ENCODE results near the gene UBQLN4. TPM values are rescaled to one million over a fixed set of nuclear protein-coding genes. Genes with fewer than 3 reads are reported as not detected.

UBQLN4 gene
- total RNA-seq = 12.8 and 14.7 TPM in 2 replicates

DNA sequence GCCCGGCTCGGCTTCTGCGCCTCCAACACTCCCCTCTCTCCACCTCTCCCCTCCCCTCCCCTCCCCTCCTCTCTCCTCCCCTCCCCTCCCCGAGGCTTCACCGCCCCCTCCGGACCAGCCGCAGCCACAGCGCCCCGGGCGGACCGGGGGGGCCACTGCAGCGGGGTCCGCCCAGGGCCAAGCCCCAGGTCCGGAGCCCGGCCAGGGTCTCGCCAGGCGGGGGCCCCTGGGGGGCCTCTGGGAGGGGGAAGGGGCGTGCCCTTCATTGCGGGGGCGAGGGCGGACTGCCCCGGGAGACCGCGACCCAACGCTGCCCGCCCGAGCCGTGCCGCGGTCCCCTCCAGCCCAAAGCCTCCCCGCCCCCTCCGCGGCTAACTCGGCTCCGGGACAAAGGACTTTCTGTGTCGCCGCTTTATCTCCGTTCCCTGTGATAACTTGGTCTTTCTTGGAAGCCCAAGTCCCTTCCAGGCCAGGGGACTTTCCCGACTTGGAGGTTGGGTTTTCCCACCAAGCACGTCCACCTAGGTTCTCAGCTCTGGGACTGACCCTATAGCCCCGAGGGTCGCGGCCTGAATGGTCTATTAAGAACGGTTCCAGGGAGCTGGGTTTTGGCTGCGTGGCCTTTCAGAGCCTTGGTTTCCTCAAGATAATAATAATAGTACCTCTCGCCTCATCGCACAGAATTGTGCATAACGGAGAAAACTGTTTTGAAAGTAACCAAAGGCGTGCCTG, at the start of gene UBQLN4:
UBQLN4 (minus strand) TSS at position 31 of the 732 bp plus-strand sequence. CDS start 97 bp downstream, outside the sequence.

DNA sequence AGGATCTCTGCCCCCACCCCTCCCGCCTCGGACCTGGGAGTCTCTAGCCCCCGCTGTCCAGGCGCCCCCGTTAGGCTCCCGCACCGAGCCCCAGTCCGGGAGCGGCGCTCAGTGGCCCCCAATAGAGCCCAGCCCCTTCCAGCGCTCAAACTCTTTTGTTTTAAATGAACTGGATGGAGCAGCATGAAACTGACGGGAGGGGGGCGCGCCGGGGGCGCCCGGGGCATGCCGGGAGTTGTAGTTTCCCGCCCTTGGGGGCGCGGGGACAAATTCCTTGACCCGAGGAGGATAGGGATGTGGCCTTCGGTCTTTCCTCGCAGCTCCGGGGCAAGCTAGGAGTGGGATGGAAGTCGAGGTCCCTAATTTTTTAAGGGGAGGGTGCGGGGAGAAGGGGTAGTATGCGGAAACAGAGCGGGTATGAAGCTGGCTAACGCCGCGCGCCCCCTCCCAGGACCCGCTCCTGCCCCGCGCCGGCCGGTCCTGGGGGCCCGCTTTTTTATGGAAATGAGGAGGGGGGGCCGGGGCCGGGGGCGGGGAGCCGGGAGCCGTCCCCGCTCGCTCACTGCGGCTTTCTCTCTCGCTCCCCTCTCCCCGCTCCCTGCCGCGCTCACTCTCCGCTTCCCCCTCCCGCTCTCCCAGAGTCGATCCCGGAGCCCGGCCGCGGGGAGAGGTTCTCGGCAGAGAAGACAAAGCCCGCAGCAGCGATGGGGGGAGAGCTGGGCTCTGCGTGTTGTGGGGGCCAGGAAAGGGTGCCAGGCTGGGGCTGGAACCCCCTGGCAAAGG, 28.9 kb upstream of the UBQLN4 start, which contains the start of gene MEX3A:
MEX3A (minus strand) TSS at position 157 of the 783 bp plus-strand sequence. CDS start 467 bp downstream, outside the sequence.

DNA sequence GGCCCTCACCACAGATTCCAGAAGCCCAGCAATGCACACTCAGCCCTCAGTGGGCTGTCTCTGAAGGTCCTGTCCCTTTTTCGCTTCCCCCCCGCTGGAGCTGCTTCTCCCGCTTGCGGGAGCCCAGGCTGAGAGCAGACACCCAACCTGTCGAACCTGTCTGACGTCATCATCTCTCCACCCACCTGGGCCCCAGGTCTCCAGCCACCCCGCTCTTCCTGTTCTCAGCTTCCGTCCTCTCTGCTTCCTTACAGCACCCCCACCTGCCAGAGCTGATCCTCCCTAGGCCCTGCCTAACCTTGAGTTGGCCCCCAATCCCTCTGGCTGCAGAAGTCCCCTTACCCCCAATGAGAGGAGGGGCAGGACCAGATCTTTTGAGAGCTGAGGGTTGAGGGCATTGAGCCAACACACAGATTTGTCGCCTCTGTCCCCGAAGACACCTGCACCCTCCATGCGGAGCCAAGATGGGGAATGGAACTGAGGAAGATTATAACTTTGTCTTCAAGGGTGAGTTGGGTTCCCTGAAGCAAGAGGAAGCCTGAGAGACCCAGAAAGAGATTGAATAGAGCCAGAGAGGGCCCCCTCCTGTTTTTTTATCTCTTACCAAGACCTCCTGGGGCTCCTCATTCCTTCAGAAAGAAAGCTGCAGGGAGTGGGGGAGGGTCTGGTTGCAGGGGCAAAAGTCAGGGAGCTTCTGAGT, 7.5 kb upstream of the UBQLN4 start, which contains the start of gene RAB25:
RAB25 (plus strand) TSS at position 224 of the 700 bp plus-strand sequence; CDS start at position 465, 241 bp downstream.

DNA sequence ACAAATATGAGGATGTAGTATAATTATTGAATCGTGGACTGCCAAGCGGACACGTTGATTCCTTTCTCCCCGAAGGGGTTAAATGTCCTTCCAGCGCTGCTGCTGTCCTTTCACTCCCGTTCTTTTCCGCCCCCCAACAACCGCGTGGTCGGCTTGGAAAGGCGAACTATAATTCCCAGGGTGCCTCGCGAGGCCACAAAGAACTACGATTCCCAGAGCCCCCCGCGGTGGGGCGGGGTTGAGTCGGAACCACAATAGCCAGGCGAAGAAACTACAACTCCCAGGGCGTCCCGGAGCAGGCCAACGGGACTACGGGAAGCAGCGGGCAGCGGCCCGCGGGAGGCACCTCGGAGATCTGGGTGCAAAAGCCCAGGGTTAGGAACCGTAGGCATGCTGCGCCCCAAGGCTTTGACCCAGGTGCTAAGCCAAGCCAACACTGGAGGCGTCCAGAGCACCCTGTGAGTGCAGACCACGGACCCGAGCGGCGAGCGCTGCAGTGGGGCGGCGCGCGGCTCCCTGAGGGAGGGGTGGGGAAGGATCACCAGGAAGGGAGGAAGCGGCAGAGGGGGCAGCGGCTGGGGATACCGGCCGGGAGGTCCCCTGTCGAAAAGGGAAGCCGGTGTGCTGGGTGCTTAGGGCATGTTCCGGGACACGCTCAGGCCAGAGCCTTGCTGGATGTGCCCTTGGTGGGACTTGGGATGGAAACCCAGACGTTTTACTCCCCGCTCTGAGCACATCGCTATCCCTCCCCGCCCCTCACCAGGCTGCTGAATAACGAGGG, 1.1 kb upstream of the UBQLN4 start, which contains the start of gene LAMTOR2:
LAMTOR2 (plus strand) TSS at position 283 of the 781 bp plus-strand sequence; CDS start at position 391, 108 bp downstream.

DNA sequence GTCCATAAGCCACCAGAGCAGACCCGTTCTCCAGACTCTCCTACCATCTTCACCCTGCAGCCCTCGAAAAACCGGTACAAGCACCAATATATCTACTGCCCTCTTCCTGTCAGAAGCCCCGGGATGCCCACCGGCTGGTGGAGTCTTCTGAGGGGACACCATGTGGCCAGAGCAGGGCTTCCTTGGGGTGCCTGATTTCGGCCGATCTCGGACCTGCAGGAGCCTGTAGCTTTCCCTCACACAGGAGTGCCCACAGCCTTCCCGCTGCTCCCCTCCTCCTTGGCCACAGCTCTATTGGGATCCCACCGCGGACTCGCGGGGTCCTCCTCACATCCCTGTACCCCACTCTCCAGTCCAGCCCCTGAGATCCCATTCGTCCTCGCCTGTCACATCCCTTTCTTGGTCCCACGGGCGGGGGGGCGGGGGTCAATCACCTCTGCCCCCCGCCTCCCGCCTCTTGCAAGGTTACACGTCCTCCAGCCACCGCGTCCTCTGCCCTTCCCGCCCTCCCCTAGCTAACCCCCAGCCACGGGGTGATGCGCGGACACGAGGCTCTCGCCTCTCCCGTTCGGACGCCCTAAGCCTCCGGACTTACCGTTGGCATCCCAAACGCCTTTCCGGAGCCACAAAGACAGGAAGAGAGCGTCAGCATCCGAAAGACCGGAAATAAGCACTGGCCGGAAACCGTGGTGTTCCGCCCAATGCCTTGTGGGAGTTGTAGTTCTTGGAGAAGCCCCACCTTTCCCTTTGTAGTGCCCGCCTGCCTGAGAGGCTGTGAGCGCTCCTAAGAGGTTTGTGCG, 33.1 kb downstream of the UBQLN4 start, which contains the start of gene SSR2:
SSR2 (minus strand) TSS at position 659 of the 800 bp plus-strand sequence. CDS start 784 bp downstream, outside the sequence.

Other genes starting within 250 kb of the UBQLN4 start
- 33.2 and 33.8 TPM in 2 replicates for gene GON4L, start 196.6 kb downstream of the UBQLN4 start, total RNA-seq
- 40.4 and 46.0 TPM in 2 replicates for gene SYT11, start 194.2 kb downstream of the UBQLN4 start, total RNA-seq
- gene RIT1, start 142.4 kb downstream of the UBQLN4 start, total RNA-seq = 40.2 and 53.9 TPM in 2 replicates
- 35.7 and 36.5 TPM in 2 replicates for gene KHDC4, start 119.4 kb downstream of the UBQLN4 start, total RNA-seq
- gene RXFP4, start 112.2 kb downstream of the UBQLN4 start, total RNA-seq = 0.11 and 0.12 TPM in 2 replicates
- 183 and 207 TPM in 2 replicates for gene ARHGEF2, start 75.3 kb downstream of the UBQLN4 start, total RNA-seq
- gene SSR2, start 32.8 kb downstream of the UBQLN4 start, total RNA-seq = 628 and 681 TPM in 2 replicates
- 35.0 and 40.1 TPM in 2 replicates for gene LAMTOR2, start 984 bp upstream of the UBQLN4 start, total RNA-seq
- gene RAB25, start 7.4 kb upstream of the UBQLN4 start, total RNA-seq = not detected in 2 replicates
- gene MEX3A, start 28.7 kb upstream of the UBQLN4 start, total RNA-seq = 0.89 and 1.7 TPM in 2 replicates
- gene LMNA, start 60.9 kb upstream of the UBQLN4 start, total RNA-seq = 1,149 and 1,765 TPM in 2 replicates
- gene SEMA4A, start 99.8 kb upstream of the UBQLN4 start, total RNA-seq = 0.66 and 1.2 TPM in 2 replicates
- gene SLC25A44, start 140.3 kb upstream of the UBQLN4 start, total RNA-seq = 7.6 and 11.2 TPM in 2 replicates
- gene PMF1, start 159.2 kb upstream of the UBQLN4 start, total RNA-seq = 28.9 and 45.6 TPM in 2 replicates
- gene BGLAP, start 188.4 kb upstream of the UBQLN4 start, total RNA-seq = 0.11 TPM in 1 of 2 replicates, not detected in the other
- gene PAQR6, start 194.3 kb upstream of the UBQLN4 start, total RNA-seq = 0.22 and 0.37 TPM in 2 replicates
- gene SMG5, start 229.0 kb upstream of the UBQLN4 start, total RNA-seq = 54.8 and 59.2 TPM in 2 replicates
- 1.3 and 2.5 TPM in 2 replicates for gene TMEM79, start 230.5 kb upstream of the UBQLN4 start, total RNA-seq
- 38.3 and 69.4 TPM in 2 replicates for gene GLMP, start 241.9 kb upstream of the UBQLN4 start, total RNA-seq
- not detected in 2 replicates for gene VHLL, start 245.5 kb upstream of the UBQLN4 start, total RNA-seq

All from uterine smooth muscle cell (primary cell).